NK-92 (cell line): ENCODE measurements around the gene FHL2.
A peak's percentile ranks its signal among the peaks of the same experiment; 100 is the strongest.
"Not testable (repeated sequence)": the region's sequence is repeated elsewhere in the genome, so short reads cannot be mapped to it uniquely, and the experiment has no call there.

Experiments
- DNase-seq: peaks from one replicate; lab custom pipeline; 2025; ENCODE audit not compliant: unreplicated experiment; lab: John Stamatoyannopoulos, UW

The FHL2 gene

DNA sequence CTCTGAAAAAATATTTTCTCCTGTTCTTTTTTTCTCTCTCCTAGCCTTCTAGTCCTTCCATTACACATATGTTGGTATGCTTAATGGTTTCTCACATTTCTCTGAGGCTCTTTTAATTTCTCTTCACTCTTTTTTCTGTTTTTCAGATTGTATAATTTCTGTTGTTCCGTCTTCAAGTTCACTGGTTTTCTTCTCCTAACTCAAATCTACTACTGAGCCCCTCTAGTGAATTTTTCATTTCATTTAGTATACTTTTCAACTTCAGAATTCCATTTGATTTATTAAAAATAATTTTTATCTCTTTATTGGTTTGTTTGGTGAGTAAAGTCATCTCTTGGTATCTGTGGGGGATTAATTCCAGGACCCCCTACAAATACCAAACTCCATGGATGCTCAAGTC lies 41.7 kb downstream of the FHL2 start:
- DNase-seq, result no peak

GRCh38 chr2:105344704-105345345 lies 54.0 kb downstream of the FHL2 start:
- DNase-seq, result no peak

DNA sequence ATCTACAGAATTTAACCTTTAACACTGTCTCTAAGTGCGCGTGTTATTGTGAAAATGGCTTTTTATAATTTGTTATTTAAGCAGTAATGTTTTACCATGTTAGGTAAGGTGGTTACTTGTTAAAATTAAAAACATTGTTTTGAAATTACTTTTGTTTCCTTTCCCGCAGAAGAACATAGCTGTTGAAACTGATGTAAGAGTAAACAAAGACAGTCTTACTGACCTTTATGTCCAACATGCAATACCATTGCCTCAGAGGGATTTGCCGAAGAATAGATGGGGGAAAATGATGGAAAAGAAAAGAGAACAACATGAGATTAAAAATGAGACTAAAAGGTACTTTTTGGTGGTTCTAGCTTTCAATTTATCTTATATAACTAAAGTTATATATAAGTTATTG lies 59.4 kb downstream of the FHL2 start:
- DNase-seq, result no peak

DNA sequence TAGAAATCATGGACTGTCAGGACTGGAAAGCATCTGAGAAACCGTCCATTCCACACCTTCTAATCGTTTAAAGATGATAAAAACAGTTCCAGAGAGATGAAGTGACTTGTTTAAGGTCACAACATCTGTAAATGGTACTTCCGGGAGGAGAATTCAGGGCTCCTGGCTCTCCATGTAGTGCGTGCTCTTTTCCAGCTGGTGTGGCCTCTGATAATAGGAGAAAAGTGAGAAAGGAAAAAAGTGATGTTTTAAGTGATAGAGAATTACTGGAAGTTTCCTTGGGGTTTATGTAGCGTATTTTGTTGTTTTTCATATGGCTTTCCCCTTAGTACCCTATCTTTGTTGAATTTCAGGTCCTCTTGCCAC lies 60.8 kb downstream of the FHL2 start:
- DNase-seq, result no peak

- peak; percentile 44 for DNase-seq
Measured at GRCh38 chr2:105337122-105338019, 61.5 kb downstream of the FHL2 start, which contains the start of gene C2orf49. Gene C2orf49 (plus strand): TSS chr2:105337540. CDS start chr2:105337588, 48 bp downstream.

- no peak for DNase-seq
Measured at GRCh38 chr2:105336786-105337121, 62.1 kb downstream of the FHL2 start.

GRCh38 chr2:105335469-105335868 lies 63.4 kb downstream of the FHL2 start:
- DNase-seq, result no peak

DNA sequence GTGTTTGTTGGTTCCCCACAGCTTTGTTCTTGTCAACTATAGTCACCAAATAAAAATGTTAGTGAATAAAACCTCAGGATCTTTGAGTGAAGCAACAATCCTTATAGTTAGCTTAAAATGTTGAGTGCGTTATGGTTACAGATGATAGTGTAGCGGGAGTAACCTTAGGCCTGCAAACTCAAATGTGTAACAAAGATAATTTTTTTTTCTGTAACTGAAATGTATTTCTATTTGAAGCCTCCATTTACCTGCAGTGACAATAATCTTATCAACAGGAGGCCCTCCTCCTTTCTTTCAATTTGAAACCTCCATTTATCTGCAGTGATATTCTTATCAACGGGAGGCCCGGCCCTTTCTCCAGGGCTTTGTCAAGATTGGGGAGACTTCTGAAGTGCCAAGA lies 64.6 kb downstream of the FHL2 start:
- DNase-seq, result no peak

GRCh38 chr2:105330681-105331375 lies 68.0 kb downstream of the FHL2 start:
- DNase-seq, result no peak

DNA sequence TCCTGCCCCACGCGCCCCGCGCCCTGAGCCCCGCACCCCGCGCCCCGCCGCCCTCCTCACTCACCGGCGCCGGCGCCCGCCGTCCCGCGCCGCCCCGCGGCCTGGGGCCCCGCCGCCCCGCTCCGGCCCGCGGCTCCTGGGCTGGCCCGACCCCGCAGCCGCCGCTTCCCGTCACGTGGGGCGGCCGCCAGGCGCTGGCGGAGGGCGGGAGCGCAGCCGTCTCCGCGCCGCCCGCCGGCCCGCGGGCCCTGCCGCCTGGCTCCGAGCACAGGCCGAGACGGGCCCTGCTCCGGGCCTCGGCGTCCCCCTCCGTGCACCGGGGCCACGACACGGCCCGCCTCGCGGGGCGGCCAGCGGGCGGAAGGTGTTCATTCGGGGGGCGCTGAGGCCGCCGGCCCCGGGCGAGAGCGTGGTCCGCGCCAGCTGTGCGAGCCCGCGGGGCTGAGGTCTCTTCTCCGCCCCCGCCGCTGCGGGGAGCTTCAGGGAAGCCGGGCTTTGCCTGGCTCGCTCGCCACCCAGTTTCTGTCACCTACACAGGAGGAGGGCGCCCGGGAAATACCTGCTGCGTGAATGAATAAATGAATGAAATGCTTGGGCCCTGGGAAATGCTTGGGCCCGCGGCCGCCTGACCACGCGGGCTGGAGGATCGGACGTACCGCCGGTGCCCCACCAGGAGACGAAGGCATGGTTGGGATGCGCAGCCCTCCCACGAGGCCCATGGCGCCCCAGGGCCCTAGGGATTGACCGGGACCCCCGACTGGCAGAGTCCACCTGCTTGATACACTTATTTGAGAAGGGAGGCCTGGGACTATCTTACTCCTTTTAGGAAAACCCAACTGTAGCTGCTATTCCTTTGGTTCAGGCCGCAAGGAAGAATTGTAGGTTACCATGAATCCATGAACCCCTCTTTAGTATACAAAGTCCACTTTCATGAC lies 69.0 kb downstream of the FHL2 start, which contains the start of gene TGFBRAP1:
TSS of gene TGFBRAP1 (minus strand) at position 175 of the 935 bp plus-strand sequence. CDS start 21,434 bp downstream, outside the sequence.
- no peak for DNase-seq

- no peak for DNase-seq
Measured at GRCh38 chr2:105329197-105329554, 69.7 kb downstream of the FHL2 start.

- DNase-seq, result no peak
Measured at GRCh38 chr2:105328281-105329196, 70.3 kb downstream of the FHL2 start.

GRCh38 chr2:105327690-105328089 lies 71.2 kb downstream of the FHL2 start:
- DNase-seq, result no peak

GRCh38 chr2:105327271-105327670 lies 71.6 kb downstream of the FHL2 start:
- DNase-seq, result not testable (repeated sequence)

GRCh38 chr2:105325389-105325963 lies 73.4 kb downstream of the FHL2 start:
- no peak for DNase-seq

- DNase-seq, result no peak
Measured at GRCh38 chr2:105324732-105325131, 74.1 kb downstream of the FHL2 start.

DNA sequence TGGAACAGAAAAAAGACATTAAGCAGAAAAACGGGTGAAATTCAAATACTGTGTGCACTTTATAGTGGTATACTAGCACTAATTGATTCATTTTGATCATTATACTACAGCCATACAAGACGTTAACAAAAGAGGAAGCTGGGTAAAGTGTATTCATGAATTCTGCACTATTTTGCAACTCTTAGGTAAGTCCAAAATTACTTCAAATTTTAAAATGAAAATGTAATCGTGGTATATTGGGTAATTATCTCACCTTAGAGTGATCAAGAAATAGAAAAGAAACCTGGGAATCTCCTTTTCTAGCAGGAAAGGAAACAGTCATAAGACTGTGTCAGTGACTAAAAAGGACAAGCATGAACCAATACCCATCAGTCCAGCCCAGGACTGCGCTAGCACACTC lies 74.8 kb downstream of the FHL2 start:
- DNase-seq, result no peak

- DNase-seq, result no peak
Measured at GRCh38 chr2:105323111-105323510, 75.7 kb downstream of the FHL2 start.

- DNase-seq, result no peak
Measured at GRCh38 chr2:105321875-105322646, 76.8 kb downstream of the FHL2 start.
